K562 (cell line): ENCODE data around the gene DPM2. TPM values are rescaled to one million over a fixed set of nuclear protein-coding genes. Genes with fewer than 3 reads are reported as not detected.

Experiments
- ATAC-seq: fragments of 200-7000 bp; cut with Tn5 transposase; 3 replicates; pipeline ENCODE4 v1.9.1; 2020; ENCODE audit warnings: moderate library complexity
- BruUV-seq: library from RNA; stranded (reverse); fragments of 400-500 nt; replicated peaks from 2 replicates; lab custom pipeline; 2021; lab: Mats Ljungman, UMichigan
- CTCF ChIA-PET: fragments of 300-600 bp; formaldehyde crosslinking; extraction: SDS; loops from one replicate; lab custom pipeline; 2021; ENCODE audit warnings: low intra/inter-chr PET ratio; lab: Yijun Ruan, JAX
- POLR2A ChIA-PET: fragments of 300-600, 350-650 bp; sonication (Branson Sonifier 250); formaldehyde crosslinking; extraction: SDS; loops from one replicate; lab custom pipeline; 2021; ENCODE audit warnings: antibody characterized with exemption, inconsistent platforms; lab: Yijun Ruan, JAX
- DNase-seq, 4 experiments: peaks; one replicate each; pipeline versions ENCODE4 v3.0.0 to v3.0.0-alpha.2; 2011 to 2018; ENCODE audit warnings: low spot score in 3 of 4, mixed read lengths in 3 of 4; ENCODE audit errors: extremely low read depth in 1 of 4
- FAIRE-seq: peaks from 2 replicates; lab custom pipeline; 2011; peaks lifted over from hg19 to GRCh38; lab: Jason Lieb, UNC
- H2AFZ ChIP-seq: 2 replicates; pipeline ENCODE4 v1.6.0; 2011; ENCODE audit warnings: low read depth, low read length, control low read depth, inconsistent platforms
- H3K27ac ChIP-seq: fragments of 200-600 bp; 3 replicates; pipeline ENCODE4 v1.8.0; 2011; ENCODE audit warnings: low read depth, mild to moderate bottlenecking, control low read depth, inconsistent platforms, low read length, moderate library complexity, mixed read lengths; ENCODE audit errors: extremely low read depth
- H3K27me3 ChIP-seq, 2 experiments: fragments of 300-600 bp in 1 of 2; 2 replicates in 1 of 2; 3 replicates in 1 of 2; pipeline versions ENCODE4 v1.6.0 to v1.8.0; 2011; ENCODE audit warnings: inconsistent platforms in 2 of 2, low read length in 2 of 2, mild to moderate bottlenecking in 1 of 2, mixed read lengths in 1 of 2, moderate library complexity in 1 of 2; ENCODE audit not compliant: control insufficient read depth in 2 of 2, insufficient read depth in 2 of 2
- H3K36me3 ChIP-seq: fragments of 300-600 bp; 3 replicates; pipeline ENCODE4 v1.8.0; 2011; ENCODE audit warnings: mild to moderate bottlenecking, low read length, inconsistent platforms; ENCODE audit not compliant: control insufficient read depth, insufficient read depth
- H3K4me1 ChIP-seq, 2 experiments: fragments of 200-600 bp in 1 of 2; replicated peaks in 1 of 2; 2 replicates in 1 of 2; 3 replicates in 1 of 2; pipeline versions ENCODE4 v1.5.1 to v1.8.0; 2011; ENCODE audit warnings: inconsistent platforms in 2 of 2, low read length in 2 of 2, mild to moderate bottlenecking in 1 of 2, mixed read lengths in 1 of 2, moderate library complexity in 1 of 2; ENCODE audit not compliant: control insufficient read depth in 2 of 2, insufficient read depth in 2 of 2
- H3K4me2 ChIP-seq: 2 replicates; pipeline ENCODE4 v1.6.1; 2011; ENCODE audit warnings: low read length, control low read depth, inconsistent platforms, mixed read lengths; ENCODE audit not compliant: insufficient read depth
- H3K4me3 ChIP-seq: fragments of 200-600 bp; sonication (generic), shearing (Covaris generic); 2 replicates; pipeline ENCODE4 v1.5.1; 2016; ENCODE audit warnings: control low read depth, inconsistent platforms
- H3K79me2 ChIP-seq: fragments of 200-600 bp; 3 replicates; pipeline ENCODE4 v1.8.0; 2011; ENCODE audit warnings: low read length, inconsistent platforms; ENCODE audit not compliant: control insufficient read depth, insufficient read depth
- H3K9ac ChIP-seq, 2 experiments: 2 replicates each; pipeline versions ENCODE4 v1.6.0 to v1.6.1; 2011; ENCODE audit warnings: low read depth in 2 of 2, low read length in 2 of 2, control low read depth in 1 of 2, inconsistent platforms in 1 of 2, mild to moderate bottlenecking in 1 of 2, mixed read lengths in 1 of 2; ENCODE audit not compliant: insufficient read depth in 1 of 2
- H3K9me1 ChIP-seq: one replicate; pipeline ENCODE4 v1.6.0; 2011; ENCODE audit warnings: inconsistent platforms, mild to moderate bottlenecking, low read length, moderate library complexity; ENCODE audit not compliant: control insufficient read depth, insufficient read depth
- H3K9me3 ChIP-seq: replicated peaks from 2 replicates; pipeline ENCODE4 v1.5.1; 2011; ENCODE audit warnings: low read depth, low read length, inconsistent platforms; ENCODE audit not compliant: control insufficient read depth, insufficient read depth
- H4K20me1 ChIP-seq: replicated peaks from 2 replicates; pipeline ENCODE4 v1.6.1; 2011; ENCODE audit warnings: low read length, inconsistent platforms, mixed read lengths; ENCODE audit not compliant: control insufficient read depth, insufficient read depth
- BACH1 ChIP-seq: fragments of 200-800 bp; sonication (Bioruptor generic); IDR thresholded peaks from 2 replicates; pipeline ENCODE4 v1.6.1; 2016; ENCODE audit warnings: missing genetic modification characterization, missing compliant biosample characterization
- BCL6 ChIP-seq: fragments of 250-450 bp; sonication (Bioruptor Pico); IDR thresholded peaks from 2 replicates; pipeline ENCODE4 v1.4.0; 2020
- FOXA1 ChIP-seq: fragments of 450-650 bp; IDR thresholded peaks from 2 replicates; pipeline ENCODE4 v1.6.1; 2016; ENCODE audit warnings: mild to moderate bottlenecking, borderline replicate concordance
- GABPB2 ChIP-seq: fragments of 250-450 bp; sonication (Bioruptor Pico); conservative IDR thresholded peaks from 2 replicates; pipeline ENCODE4 v1.5.1; 2021; ENCODE audit warnings: mild to moderate bottlenecking
- HDGF ChIP-seq: fragments of 450-650 bp; IDR thresholded peaks from 2 replicates; pipeline ENCODE4 v1.6.1; 2016
- HEY1 ChIP-seq: fragments of 250-450 bp; sonication (Bioruptor Pico); IDR thresholded peaks from 2 replicates; pipeline ENCODE4 v1.5.0; 2020; ENCODE audit warnings: mild to moderate bottlenecking, moderate library complexity, borderline replicate concordance
- IRF1 ChIP-seq: sonication (generic); formaldehyde crosslinking; IDR thresholded peaks from 2 replicates; pipeline ENCODE4 v1.8.0; 2022; ENCODE audit warnings: missing genetic modification reagents, mild to moderate bottlenecking, borderline replicate concordance
- NKRF ChIP-seq: fragments of 450-650 bp; IDR thresholded peaks from 2 replicates; pipeline ENCODE4 v1.6.1; 2016; ENCODE audit warnings: borderline replicate concordance
- NR2C2 ChIP-seq, 2 experiments: fragments of 200-800 bp in 1 of 2; sonication (Bioruptor generic) in 1 of 2; sonication (generic) in 1 of 2; formaldehyde crosslinking in 1 of 2; IDR thresholded peaks; 2 replicates each; pipeline versions ENCODE4 v1.6.1 to v1.8.0; 2016 to 2022; ENCODE audit warnings: mild to moderate bottlenecking in 1 of 2, missing compliant biosample characterization in 1 of 2, missing genetic modification characterization in 1 of 2, missing genetic modification reagents in 1 of 2
- PHB ChIP-seq: fragments of 250-450 bp; sonication (Bioruptor Pico); IDR thresholded peaks from 2 replicates; pipeline ENCODE4 v1.5.0; 2021
- POLR2B ChIP-seq: fragments of 450-650 bp; IDR thresholded peaks from 2 replicates; pipeline ENCODE4 v1.6.1; 2018; ENCODE audit warnings: low read depth; ENCODE audit not compliant: partially characterized antibody
- PTTG1 ChIP-seq: fragments of 450-650 bp; IDR thresholded peaks from 2 replicates; pipeline ENCODE4 v1.6.1; 2016; ENCODE audit warnings: low read depth, mild to moderate bottlenecking, missing genetic modification characterization, missing compliant biosample characterization
- SMAD4 ChIP-seq: fragments of 250-450 bp; sonication (Bioruptor Pico); conservative IDR thresholded peaks from 2 replicates; pipeline ENCODE4 v1.8.0; 2021; ENCODE audit warnings: inconsistent platforms, mild to moderate bottlenecking, moderate library complexity
- ZFP1 ChIP-seq: fragments of 450-650 bp; formaldehyde crosslinking; IDR thresholded peaks from 2 replicates; pipeline ENCODE4 v1.4.0; 2020; ENCODE audit warnings: mild to moderate bottlenecking, mixed read lengths
- ZNF24 ChIP-seq: fragments of 450-650 bp; IDR thresholded peaks from 2 replicates; pipeline ENCODE4 v1.6.1; 2016
- ZNF655 ChIP-seq: fragments of 250-450 bp; sonication (Bioruptor Pico); IDR thresholded peaks from 2 replicates; pipeline ENCODE4 v1.5.0; 2021
- WGBS: fragments of 100-300 bp; shearing (Covaris generic); methylation state at CpG from one replicate; pipeline ENCODE4 v1.1.6; 2016; ENCODE audit warnings: low coverage, mixed read lengths; ENCODE audit not compliant: insufficient coverage; ENCODE audit errors: missing lambda C conversion rate; 5-methylcytosine and 5-hydroxymethylcytosine counted together
- in situ Hi-C: fragments of 300-500 bp; cut with MboI; formaldehyde crosslinking; loops from 4 replicates; pipeline ENCODE4 v1.15.0; 2018; ENCODE audit warnings: inconsistent platforms, mixed read lengths
- intact Hi-C: fragments of 100-400 bp; cut with micrococcal nuclease; formaldehyde crosslinking; loops from 2 replicates; pipeline ENCODE4 v1.14.2; 2022
- polyA plus RNA-seq, 8 experiments: library from polyadenylated mRNA; depleted of rRNA in 4 of 8; stranded (reverse) in 5 of 8; unstranded in 3 of 8; fragments of >200 nt; fragmentation: Nextera tagmentation in 2 of 8; fragmentation: Illumina TruSeq in 1 of 8; extraction: Ambion mirVana in 2 of 8; extraction: Trizol in 1 of 8; gene quantifications; 2 replicates each; pipeline versions ENCODE4 v1.2.1 to v1.2.3, GENCODE V29; 2011 to 2014; ENCODE audit warnings: inconsistent platforms in 1 of 8, missing spikeins in 1 of 8
- total RNA-seq, 7 experiments: library from RNA; depleted of rRNA in 6 of 7; stranded (reverse); fragments of >200 nt in 6 of 7; fragmentation: Illumina TruSeq in 2 of 7; extraction: Trizol in 2 of 7; gene quantifications; 2 replicates each; pipeline versions ENCODE4 v1.2.1 to v1.2.3, GENCODE V29; 2011 to 2021; ENCODE audit warnings: low replicate concordance in 1 of 7

The DPM2 gene
- total and polyA plus RNA-seq, 9 of the 15 experiments (the other 6 are each of a cell fraction or from before 2014, with no cell fraction given), result 43.5 to 126 (median 71.1) TPM

DNA sequence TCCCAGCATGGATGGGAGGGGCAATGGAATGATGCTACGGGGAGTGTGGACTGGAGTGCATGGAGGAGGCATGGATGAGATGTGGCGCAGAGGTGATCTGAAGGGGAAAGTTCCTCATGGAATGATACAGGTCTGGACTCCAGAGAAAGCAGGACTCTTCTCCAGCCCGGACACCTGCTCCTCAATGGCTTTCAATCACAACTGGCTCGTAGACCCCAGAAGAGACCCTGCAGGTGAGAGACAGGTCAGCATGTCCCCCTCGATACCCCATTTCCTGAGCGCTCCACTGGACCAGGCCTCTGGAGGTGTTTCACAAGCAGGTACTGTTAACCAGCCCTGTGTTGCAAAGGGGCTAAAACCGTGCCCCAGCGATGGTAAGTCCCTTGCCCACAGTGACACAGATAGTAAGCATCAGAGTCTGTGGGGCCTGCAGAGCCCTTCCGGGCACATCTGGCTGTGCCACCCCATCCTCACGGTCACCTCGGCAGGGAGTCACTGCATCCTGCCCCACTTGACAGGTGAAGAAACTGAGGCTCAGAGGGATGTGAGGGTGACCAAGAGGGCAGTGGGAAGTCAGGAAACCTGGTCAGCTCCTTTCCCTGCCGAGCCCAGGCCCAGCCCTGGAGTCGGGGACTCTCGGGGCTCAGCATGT is 5.5 kb upstream of the DPM2 start:
- DNase-seq, result no peak
- H3K9me3 ChIP-seq, result no peaks in the 10 kb centered on the region
- H3K27me3 ChIP-seq, result no peaks in the 10 kb centered on the region
- no peak overlapping the region for H3K4me2 ChIP-seq
- no peak overlapping the region for H2AFZ ChIP-seq
- H4K20me1 ChIP-seq, result 0 out of 2 replicates have a peak, but pooled peaks cover 5% of the 10 kb centered on the region
- TF ChIP-seq GABPB2 (CRISPR knock-in tag), result no peak
- no peak for TF ChIP-seq SMAD4
- TF ChIP-seq PTTG1 (tag), result no peak
- TF ChIP-seq ZNF655, result no peak
- TF ChIP-seq NKRF, result 0 out of 2 replicates have a peak, but pooled peaks have one; percentile 15
- no peak for TF ChIP-seq HEY1
- TF ChIP-seq BACH1 (tag), result no peak
- TF ChIP-seq NR2C2 (CRISPR knock-in tag; IDR thresholded peaks at IDR 0.05), result 0 out of 2 replicates have a peak, but pooled peaks have one; percentile 26
- TF ChIP-seq NR2C2 (tag; IDR thresholded peaks at IDR 0.05), result no peak
- TF ChIP-seq POLR2B, result no peak
- no peak for TF ChIP-seq ZFP1 (CRISPR knock-in tag)
- no peak for TF ChIP-seq PHB (CRISPR knock-in tag)
- TF ChIP-seq BCL6 (CRISPR knock-in tag), result no peak
- TF ChIP-seq ZNF24, result no peak
- peak; percentile 41; the same call in 1 of the 2 replicates for TF ChIP-seq HDGF
- no peak for TF ChIP-seq IRF1 (CRISPR knock-in tag)
- TF ChIP-seq FOXA1, result no peak
- peaks cover 44 to 71% of the 10 kb centered on the region in 2 experiments for H3K4me1 ChIP-seq
- peak overlapping the region in 1 of 2 experiments; percentile 54; a peak in 1 of 4 replicates for H3K9ac ChIP-seq
- in situ Hi-C loops (no loop called here), intact Hi-C loops (loop anchor here (1.0 kb wide), 2 partner anchors 92 to 174 kb away; no protein-coding TSS in a partner anchor)
- H3K27ac ChIP-seq, result no peak overlapping the region
- peaks cover 6% of the 10 kb centered on the region for H3K9me1 ChIP-seq
- ChIA-PET POLR2A (interaction anchor here (0.6 to 2.1 kb wide), 11 partner anchors 9 to 152 kb away, joined by 3 to 10 read pairs (median 4); partner anchors contain the start of genes NAIF1 and PIP5KL1), CTCF (interaction anchor here (0.6 to 3.9 kb wide), 4 partner anchors 92 to 180 kb away, joined by 3 to 57 read pairs (median 20); no protein-coding TSS in a partner anchor)
- WGBS, result 69% methylated on average over 14 of the region's 14 CpGs
- no peak; the same call in 2 of the 3 replicates for ATAC-seq
- no TSS peak for BruUV-seq
- peaks cover 26% of the 10 kb centered on the region; the same call in 2 of the 3 replicates for H3K36me3 ChIP-seq
- H3K79me2 ChIP-seq, result no peaks in the 10 kb centered on the region; the same call in 2 of the 3 replicates
- H3K4me3 ChIP-seq, result no peak overlapping the region
- FAIRE-seq, result no peak
